Endothelial cell of umbilical vein (primary cell): ENCODE results near the gene KXD1. TPM values are rescaled to one million over a fixed set of nuclear protein-coding genes. Genes with fewer than 3 reads are reported as not detected.

Source experiments
- BruUV-seq: library from RNA; stranded (reverse); fragments of 400-500 nt; replicated peaks from 2 replicates; lab custom pipeline; 2021; lab: Mats Ljungman, UMichigan
- CTCF ChIA-PET: fragments of 300-600, 350-600 bp; sonication (Branson Sonifier 250); formaldehyde crosslinking; loops from one replicate; lab custom pipeline; 2021; ENCODE audit warnings: antibody characterized with exemption, inconsistent platforms; lab: Charles Lee
- POLR2A ChIA-PET: fragments of 300-600, 350-600 bp; sonication (Branson Sonifier 250); formaldehyde crosslinking; loops from one replicate; lab custom pipeline; 2021; ENCODE audit warnings: antibody characterized with exemption, inconsistent platforms; lab: Charles Lee
- DNase-seq: peaks from one replicate; pipeline ENCODE4 v3.0.0-alpha.2; 2011; ENCODE audit warnings: low read depth, low spot score
- FAIRE-seq: peaks from 2 replicates; lab custom pipeline; 2011; peaks lifted over from hg19 to GRCh38; lab: Jason Lieb, UNC
- H2AFZ ChIP-seq: 2 replicates; pipeline ENCODE4 v1.6.0; 2012; ENCODE audit warnings: low read depth, low read length, control low read depth, inconsistent platforms
- H3K27ac ChIP-seq: 2 replicates; pipeline ENCODE4 v1.5.1; 2011; ENCODE audit warnings: low read depth, mild to moderate bottlenecking, control low read depth, low read length, moderate library complexity; ENCODE audit not compliant: insufficient read depth
- H3K27me3 ChIP-seq, 2 experiments: 2 replicates each; pipeline versions ENCODE4 v1.6.0 to v1.6.1; 2011; ENCODE audit warnings: low read length in 2 of 2, mixed read lengths in 1 of 2; ENCODE audit not compliant: control insufficient read depth in 2 of 2, insufficient read depth in 2 of 2
- H3K36me3 ChIP-seq, 2 experiments: 2 replicates in 1 of 2; 3 replicates in 1 of 2; pipeline ENCODE4 v1.5.1; 2011; ENCODE audit warnings: low read length in 2 of 2, mild to moderate bottlenecking in 1 of 2, moderate library complexity in 1 of 2; ENCODE audit not compliant: control insufficient read depth in 2 of 2, insufficient read depth in 2 of 2; ENCODE audit errors: extremely low read depth in 1 of 2
- H3K4me1 ChIP-seq: 3 replicates; pipeline ENCODE4 v1.5.1; 2011; ENCODE audit warnings: mild to moderate bottlenecking, low read length; ENCODE audit not compliant: control insufficient read depth, insufficient read depth; ENCODE audit errors: extremely low read depth
- H3K4me2 ChIP-seq: 2 replicates; pipeline ENCODE4 v1.6.1; 2011; ENCODE audit warnings: low read length, control low read depth, mixed read lengths; ENCODE audit not compliant: insufficient read depth
- H3K4me3 ChIP-seq, 3 experiments: fragments of 200-600 bp in 1 of 3; sonication (generic), shearing (Covaris generic) in 1 of 3; replicated peaks in 1 of 3; 2 replicates each; pipeline ENCODE4 v1.5.1; 2011 to 2016; ENCODE audit warnings: control low read depth in 3 of 3, low read length in 3 of 3, mild to moderate bottlenecking in 2 of 3, inconsistent platforms in 1 of 3, low read depth in 1 of 3, moderate library complexity in 1 of 3; ENCODE audit not compliant: insufficient read depth in 1 of 3
- H3K79me2 ChIP-seq: 2 replicates; pipeline ENCODE4 v1.6.0; 2012; ENCODE audit warnings: low read length, inconsistent platforms; ENCODE audit not compliant: control insufficient read depth, insufficient read depth
- H3K9ac ChIP-seq: replicated peaks from 2 replicates; pipeline ENCODE3; 2011; ENCODE audit warnings: low read length, control low read depth; ENCODE audit not compliant: insufficient read depth; ENCODE audit errors: extremely low read depth
- H3K9me1 ChIP-seq: replicated peaks from 3 replicates; pipeline ENCODE4 v1.6.0; 2011; ENCODE audit warnings: mild to moderate bottlenecking, low read length; ENCODE audit not compliant: control insufficient read depth, insufficient read depth; ENCODE audit errors: extremely low read depth
- H3K9me3 ChIP-seq: replicated peaks from 2 replicates; pipeline ENCODE4 v1.5.1; 2012; ENCODE audit warnings: low read length, inconsistent platforms; ENCODE audit not compliant: control insufficient read depth, insufficient read depth
- H4K20me1 ChIP-seq: replicated peaks from 2 replicates; pipeline ENCODE3; 2011; ENCODE audit warnings: mild to moderate bottlenecking, low read length; ENCODE audit not compliant: control insufficient read depth, insufficient read depth; ENCODE audit errors: extremely low read depth
- CTCF ChIP-seq, 2 donors: IDR thresholded peaks; 1 replicate in 1 of 2; 2 replicates in 1 of 2; pipeline ENCODE4 v1.5.1; 2011; ENCODE audit warnings: low read length in 2 of 2, mild to moderate bottlenecking in 2 of 2, moderate library complexity in 2 of 2, control low read depth in 1 of 2, inconsistent platforms in 1 of 2, low read depth in 1 of 2; ENCODE audit not compliant: insufficient read depth in 1 of 2; ENCODE audit errors: extremely low read depth in 1 of 2
- EZH2 ChIP-seq: IDR thresholded peaks from 2 replicates; pipeline ENCODE4 v1.6.1; 2012; ENCODE audit warnings: borderline replicate concordance, low read depth, mild to moderate bottlenecking, moderate library complexity, low read length, inconsistent platforms; ENCODE audit not compliant: severe bottlenecking
- FOS ChIP-seq: IDR thresholded peaks from 2 replicates; pipeline ENCODE4 v1.6.1; 2011; ENCODE audit warnings: mild to moderate bottlenecking, low read length, moderate library complexity, borderline replicate concordance; ENCODE audit not compliant: insufficient read depth
- GATA2 ChIP-seq: IDR thresholded peaks from 2 replicates; pipeline ENCODE4 v1.7.0; 2011; ENCODE audit warnings: low read depth, mild to moderate bottlenecking, moderate library complexity, mixed read lengths, low read length; ENCODE audit not compliant: insufficient read length, insufficient read depth
- JUN ChIP-seq: IDR thresholded peaks from 2 replicates; pipeline ENCODE4 v1.6.1; 2011; ENCODE audit warnings: borderline replicate concordance, low read depth; ENCODE audit not compliant: insufficient read length, insufficient read depth
- MAX ChIP-seq: IDR thresholded peaks from 2 replicates; pipeline ENCODE4 v1.6.1; 2011; ENCODE audit not compliant: insufficient read depth, insufficient read length
- MYC ChIP-seq: IDR thresholded peaks from one replicate; pipeline ENCODE4 v1.6.1; 2011; ENCODE audit warnings: mild to moderate bottlenecking, low read depth, low read length
- POLR2A ChIP-seq: IDR thresholded peaks from 2 replicates; pipeline ENCODE4 v1.6.1; 2012; ENCODE audit warnings: low read depth, mild to moderate bottlenecking, control low read depth, low read length
- POLR2AphosphoS5 ChIP-seq: IDR thresholded peaks from 2 replicates; pipeline ENCODE4 v1.6.1; 2012; ENCODE audit warnings: low read depth, mild to moderate bottlenecking, control low read depth, low read length, moderate library complexity; ENCODE audit not compliant: insufficient read depth
- dilution Hi-C: fragments of 300-500 bp; cut with MboI; formaldehyde crosslinking; loops from one replicate; pipeline ENCODE4 v1.15.0; 2019; ENCODE audit warnings: low sequenced_read_pairs; ENCODE audit not compliant: extremely low pct_ligation_motif_present
- intact Hi-C: fragments of 100-400 bp; cut with micrococcal nuclease; formaldehyde crosslinking; loops from one replicate; pipeline ENCODE4 v1.10.0; 2022
- polyA plus RNA-seq, 4 experiments: library from polyadenylated mRNA; depleted of rRNA in 3 of 4; stranded (reverse) in 3 of 4; unstranded in 1 of 4; fragments of >200 nt; gene quantifications; 2 replicates each; pipeline versions ENCODE4 v1.2.1 to v1.2.3, GENCODE V29; 2011 to 2012; ENCODE audit warnings: missing spikeins in 1 of 4
- total RNA-seq: library from RNA; stranded (reverse); gene quantifications from 2 replicates; pipeline ENCODE4 v1.2.3, GENCODE V29; 2021

Gene KXD1
- total and polyA plus RNA-seq, 2 donors (not counting 3 experiments of a cell fraction or from before 2014, with no cell fraction given), result 134 to 186 TPM

DNA sequence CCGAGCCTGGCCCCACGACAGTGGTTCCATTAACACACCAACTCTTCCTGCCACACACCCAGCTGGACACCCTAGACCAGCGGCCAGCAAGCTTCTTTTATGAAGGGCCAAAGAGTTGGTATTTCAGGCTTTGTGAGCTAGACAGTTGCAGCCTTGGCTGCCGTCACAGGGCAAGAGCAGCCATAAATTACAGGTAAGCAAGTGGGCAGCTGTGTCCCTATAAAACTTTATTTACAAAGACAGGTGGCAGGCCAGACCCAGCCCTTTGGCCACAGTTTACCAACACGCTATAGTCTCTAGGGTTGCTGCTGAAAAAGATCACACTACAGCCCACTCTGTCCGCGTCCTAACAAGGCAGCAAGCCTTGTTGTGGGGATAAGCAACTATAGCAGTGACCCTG lies 49.1 kb upstream of the KXD1 start:
- DNase-seq, result no peak
- H3K4me2 ChIP-seq, result no peak overlapping the region
- no peaks in the 10 kb centered on the region for H3K27me3 ChIP-seq
- H3K9me3 ChIP-seq, result no peaks in the 10 kb centered on the region
- peaks cover 80% of the 10 kb centered on the region for H3K79me2 ChIP-seq
- H3K36me3 ChIP-seq, result no peaks in the 10 kb centered on the region
- H3K4me1 ChIP-seq, result peaks cover 14% of the 10 kb centered on the region
- no TSS peak for BruUV-seq
- CTCF ChIA-PET, result interaction anchor here (1.5 to 3.3 kb wide), 7 partner anchors 11 to 338 kb away, joined by 3 to 16 read pairs (median 9); partner anchors contain the start of gene ELL
- no peaks in the 10 kb centered on the region for H4K20me1 ChIP-seq
- H3K4me3 ChIP-seq, result no peak overlapping the region
- FAIRE-seq, result no peak
- dilution Hi-C loops, result no loop called here
- no peak overlapping the region for H3K9ac ChIP-seq
- H2AFZ ChIP-seq, result no peak overlapping the region
- H3K27ac ChIP-seq, result no peak overlapping the region
- intact Hi-C loops, result no loop called here
- no peaks in the 10 kb centered on the region for H3K9me1 ChIP-seq
- POLR2A ChIA-PET, result interaction anchor here (1.4 kb wide), 1 partner anchor 12 kb away, joined by 3 read pairs; no protein-coding TSS in a partner anchor
- TF ChIP-seq POLR2A, result no peak
- no peak for TF ChIP-seq POLR2AphosphoS5
- TF ChIP-seq GATA2, result no peak
- TF ChIP-seq FOS, result no peak
- no peak for TF ChIP-seq MAX
- no peak for TF ChIP-seq CTCF (IDR thresholded peaks at IDR 0.05; ENCODE audit: extremely low read depth in 1 of 2, insufficient read depth in 1 of 2, low read depth in 1 of 2, low read length in 2 of 2)
- TF ChIP-seq JUN, result no peak
- no peak for TF ChIP-seq EZH2
- TF ChIP-seq MYC, result no peak
